ENCODE results near the gene CALHM3. TPM values are rescaled to one million over a fixed set of nuclear protein-coding genes. Genes with fewer than 3 reads are reported as not detected.
"Not testable (repeated sequence)": the region's sequence is repeated elsewhere in the genome, so short reads cannot be mapped to it uniquely, and the experiment has no call there.

The CALHM3 gene
- total RNA-seq, 2 donors from 2014 or later: not detected

DNA sequence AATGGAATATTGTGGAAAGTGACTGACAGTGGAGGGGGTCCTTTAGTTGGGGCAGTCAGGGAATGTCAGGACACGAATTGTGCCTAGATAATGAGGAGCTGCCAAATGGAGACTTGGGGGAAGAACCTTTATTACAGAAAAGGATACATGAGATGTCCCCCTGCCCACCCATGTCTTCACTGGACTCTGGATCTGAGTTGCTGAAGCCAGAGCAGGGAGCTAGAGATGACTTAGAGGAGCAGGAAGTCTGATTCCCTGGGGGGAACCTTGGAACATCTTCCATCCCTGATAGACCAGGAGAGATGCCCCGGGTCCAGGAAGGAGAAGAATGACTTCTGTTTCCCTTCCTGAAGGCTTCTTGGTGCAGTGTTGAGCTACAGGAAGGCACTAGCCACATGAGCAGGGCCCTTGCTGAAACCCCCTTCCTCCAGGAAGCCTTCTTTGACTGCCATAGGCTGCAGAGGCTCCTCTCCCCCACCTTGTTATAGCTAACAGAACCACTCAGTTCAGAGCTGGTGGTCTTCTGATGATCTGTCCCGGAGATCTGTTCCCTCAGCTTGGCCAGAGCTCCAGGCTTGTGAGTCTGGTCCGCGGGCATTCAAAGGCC is 13.7 kb upstream of the CALHM3 start:
- intact Hi-C loops (cut with DNase I): no loop called here
- TF ChIP-seq, protein P1, sequence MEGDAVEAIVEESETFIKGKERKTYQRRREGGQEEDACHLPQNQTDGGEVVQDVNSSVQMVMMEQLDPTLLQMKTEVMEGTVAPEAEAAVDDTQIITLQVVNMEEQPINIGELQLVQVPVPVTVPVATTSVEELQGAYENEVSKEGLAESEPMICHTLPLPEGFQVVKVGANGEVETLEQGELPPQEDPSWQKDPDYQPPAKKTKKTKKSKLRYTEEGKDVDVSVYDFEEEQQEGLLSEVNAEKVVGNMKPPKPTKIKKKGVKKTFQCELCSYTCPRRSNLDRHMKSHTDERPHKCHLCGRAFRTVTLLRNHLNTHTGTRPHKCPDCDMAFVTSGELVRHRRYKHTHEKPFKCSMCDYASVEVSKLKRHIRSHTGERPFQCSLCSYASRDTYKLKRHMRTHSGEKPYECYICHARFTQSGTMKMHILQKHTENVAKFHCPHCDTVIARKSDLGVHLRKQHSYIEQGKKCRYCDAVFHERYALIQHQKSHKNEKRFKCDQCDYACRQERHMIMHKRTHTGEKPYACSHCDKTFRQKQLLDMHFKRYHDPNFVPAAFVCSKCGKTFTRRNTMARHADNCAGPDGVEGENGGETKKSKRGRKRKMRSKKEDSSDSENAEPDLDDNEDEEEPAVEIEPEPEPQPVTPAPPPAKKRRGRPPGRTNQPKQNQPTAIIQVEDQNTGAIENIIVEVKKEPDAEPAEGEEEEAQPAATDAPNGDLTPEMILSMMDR (IDR thresholded peaks at IDR 0.05): no peak

DNA sequence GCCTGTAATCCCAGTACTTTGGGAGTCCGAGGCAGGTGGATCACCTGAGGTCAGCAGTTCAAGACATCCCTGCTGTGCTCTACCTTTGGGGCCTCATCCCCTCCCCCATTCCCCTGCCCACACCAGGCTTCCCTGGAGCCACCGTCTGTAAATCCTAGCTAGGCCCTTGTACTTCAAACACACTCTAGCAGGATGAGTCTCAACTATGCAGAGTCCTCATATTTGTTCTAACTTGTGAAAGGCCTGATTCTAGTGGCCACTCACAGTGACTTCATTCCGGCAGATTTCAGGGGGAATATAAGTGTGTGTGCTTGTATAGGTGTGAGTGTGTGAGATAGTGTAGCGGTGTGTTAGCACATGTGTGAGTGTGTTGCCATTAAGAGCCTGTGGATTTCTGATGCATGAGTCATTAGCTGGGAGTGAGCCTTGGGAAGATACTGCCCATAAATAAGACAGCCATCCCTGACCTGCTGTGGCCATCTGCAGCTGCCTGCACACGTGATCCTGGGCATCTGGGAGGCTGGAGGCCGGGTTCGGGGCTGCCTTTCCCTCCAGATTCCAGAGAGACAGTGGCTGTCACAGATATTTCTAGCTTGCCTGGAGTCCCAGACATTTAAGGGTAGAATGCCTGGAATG is 12.8 kb upstream of the CALHM3 start:
- peaks cover 29% of the 10 kb centered on the region for H3K27me3 ChIP-seq
- DNase-seq: no peak
- H3K9ac ChIP-seq (ENCODE audit: low read depth in 2 of 2, low read length in 2 of 2): no peak overlapping the region
- H3K36me3 ChIP-seq: no peaks in the 10 kb centered on the region
- H3K4me1 ChIP-seq: no peaks in the 10 kb centered on the region
- TF ChIP-seq, protein P1 (IDR thresholded peaks at IDR 0.05): no peak
- no peak overlapping the region for H3K27ac ChIP-seq
- intact Hi-C loops (cut with DNase I): no loop called here
- H3K9me3 ChIP-seq: no peaks in the 10 kb centered on the region
- H3K4me3 ChIP-seq: no peak overlapping the region

More for the DNA sequence above, 13.7 kb upstream of the CALHM3 start:
- Histone ChIP-seq H3K27me3 (peaks cover 29% of the 10 kb centered on the region), H3K9me3 (no peaks in the 10 kb centered on the region), H3K4me3 (no peak overlapping the region), H3K4me1 (no peaks in the 10 kb centered on the region), H3K27ac (no peak overlapping the region), H3K9ac (ENCODE audit: low read depth in 2 of 2, low read length in 2 of 2) (no peak overlapping the region), H3K36me3 (no peaks in the 10 kb centered on the region)
- no peak for DNase-seq

DNA sequence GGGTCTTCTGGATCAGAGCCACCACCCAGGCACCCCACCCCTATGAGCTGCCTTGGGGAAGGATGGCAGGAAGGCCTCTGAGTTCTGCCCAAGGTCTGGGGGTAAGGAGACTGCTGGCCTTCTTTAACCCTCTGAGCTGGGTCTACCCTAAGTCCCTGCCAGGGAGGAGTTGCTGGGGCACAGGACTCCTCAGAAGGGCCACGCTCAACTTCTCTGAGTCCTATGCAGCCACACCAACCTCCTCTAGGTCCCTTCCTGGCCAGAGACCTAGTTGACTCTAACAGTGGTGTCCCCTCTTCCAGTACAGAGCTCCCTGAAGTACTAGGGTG is 11.9 kb upstream of the CALHM3 start:
- Histone ChIP-seq H3K27me3 (peaks cover 29% of the 10 kb centered on the region), H3K4me1 (no peaks in the 10 kb centered on the region), H3K27ac (no peak overlapping the region), H3K36me3 (no peaks in the 10 kb centered on the region), H3K9ac (ENCODE audit: low read depth in 2 of 2, low read length in 2 of 2) (no peak overlapping the region), H3K4me3 (no peak overlapping the region), H3K9me3 (no peaks in the 10 kb centered on the region)
- TF ChIP-seq, protein P1 (IDR thresholded peaks at IDR 0.05): no peak
- no peak for DNase-seq
- intact Hi-C loops (cut with DNase I): no loop called here

DNA sequence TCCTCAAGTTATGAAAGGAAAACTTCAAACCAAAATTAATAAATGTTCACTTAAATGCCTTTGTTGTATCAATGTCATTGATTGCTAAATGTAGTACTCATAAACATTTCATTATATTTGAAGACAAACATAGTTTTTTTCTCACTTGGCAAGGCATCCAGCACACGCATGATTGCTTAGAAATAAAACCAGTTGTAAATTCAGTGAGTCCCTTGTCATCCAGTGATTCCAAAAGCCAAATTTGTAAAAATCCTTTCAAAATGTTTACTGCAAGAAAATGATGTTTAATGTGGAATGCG is 8.3 kb upstream of the CALHM3 start:
- Histone ChIP-seq H3K36me3 (no peaks in the 10 kb centered on the region), H3K27ac (no peak overlapping the region), H3K9me3 (no peaks in the 10 kb centered on the region), H3K9ac (ENCODE audit: low read depth in 2 of 2, low read length in 2 of 2) (no peak overlapping the region), H3K4me3 (no peak overlapping the region), H3K4me1 (no peaks in the 10 kb centered on the region), H3K27me3 (no peaks in the 10 kb centered on the region)
- intact Hi-C loops (cut with DNase I): no loop called here
- TF ChIP-seq, protein P1 (IDR thresholded peaks at IDR 0.05): no peak
- no peak for DNase-seq

DNA sequence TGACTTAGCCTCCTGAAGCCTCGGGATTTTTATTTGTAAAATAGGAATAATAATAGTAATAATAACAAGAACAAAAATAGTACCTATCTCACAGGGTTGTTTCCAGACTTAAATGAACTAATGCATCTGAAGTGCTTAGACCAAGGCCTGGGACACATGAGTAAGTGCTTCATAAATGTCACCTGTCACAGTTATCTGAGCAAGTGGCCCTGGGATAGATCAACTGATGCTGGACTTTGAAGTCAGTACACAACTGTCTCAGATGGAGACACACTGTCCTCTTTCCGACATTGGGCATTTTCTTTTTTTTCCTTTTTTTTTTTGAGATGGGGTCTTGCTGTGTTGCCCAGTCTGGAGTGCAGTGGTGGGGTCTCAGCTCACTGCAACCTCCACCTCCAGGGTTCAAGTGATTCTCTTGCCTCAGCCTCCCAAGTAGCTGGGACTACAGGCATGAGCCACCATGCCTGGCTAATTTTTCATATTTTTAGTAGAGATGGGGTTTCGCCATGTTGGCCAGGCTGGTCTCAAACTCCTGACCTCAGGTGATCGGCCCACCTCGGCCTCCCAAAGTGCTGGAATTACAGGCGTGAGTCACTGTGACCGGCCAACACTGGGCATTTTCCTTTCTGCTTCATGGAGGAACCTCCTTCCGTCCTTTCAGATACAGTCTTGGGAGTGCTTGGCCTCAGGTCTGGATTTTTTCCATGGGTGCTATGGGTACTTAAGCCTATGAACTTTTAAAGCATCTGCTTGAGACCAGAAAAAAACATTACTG is 7.8 kb upstream of the CALHM3 start:
- not testable (repeated sequence) for H3K36me3 ChIP-seq, DNase-seq

More for the DNA sequence above, 7.8 kb upstream of the CALHM3 start:
- H3K4me1 ChIP-seq; intact Hi-C loops (cut with DNase I); H3K9me3 ChIP-seq; H3K4me3 ChIP-seq; H3K27me3 ChIP-seq; H3K9ac ChIP-seq (ENCODE audit: low read depth in 2 of 2, low read length in 2 of 2); H3K27ac ChIP-seq: not testable (repeated sequence)

All from colonic mucosa (tissue), 4 donors.